Dendritic cell treated with granulocyte-macrophage colony-stimulating factor and Interleukin-4, amounts not matched to agents 40 ng/mL and 50 ng/mL, for 4 days (primary cell): Measurements from ENCODE around the gene RCAN2.
"Not testable (repeated sequence)": the region's sequence is repeated elsewhere in the genome, so short reads cannot be mapped to it uniquely, and the experiment has no call there.

Experiments
- H3K27ac Mint-ChIP-seq: one replicate; pipeline ENCODE4 v1.8.0; 2022; ENCODE audit warnings: mild to moderate bottlenecking, mixed read lengths
- H3K27me3 Mint-ChIP-seq: one replicate; pipeline ENCODE4 v1.8.0; 2022; ENCODE audit warnings: mild to moderate bottlenecking, mixed read lengths
- H3K36me3 Mint-ChIP-seq: one replicate; pipeline ENCODE4 v1.8.0; 2022; ENCODE audit warnings: low read depth, mixed read lengths
- H3K4me1 Mint-ChIP-seq: one replicate; pipeline ENCODE4 v1.8.0; 2022; ENCODE audit warnings: low read depth, mixed read lengths
- H3K4me3 Mint-ChIP-seq: one replicate; pipeline ENCODE4 v1.8.0; 2022; ENCODE audit warnings: mild to moderate bottlenecking, moderate library complexity, mixed read lengths
- H3K9me3 Mint-ChIP-seq: one replicate; pipeline ENCODE4 v1.8.0; 2022; ENCODE audit warnings: mixed read lengths
- intact Hi-C: fragments of 100-400 bp; cut with micrococcal nuclease; formaldehyde crosslinking; loops from one replicate; pipeline ENCODE4 v1.15.0; 2022

The RCAN2 gene

GRCh38 chr6:46405620-46406180, 85.5 kb downstream of the RCAN2 start:
- H3K36me3 Mint-ChIP-seq, H3K4me1 Mint-ChIP-seq, H3K4me3 Mint-ChIP-seq, H3K27me3 Mint-ChIP-seq, H3K27ac Mint-ChIP-seq, H3K9me3 Mint-ChIP-seq, intact Hi-C loops: not testable (repeated sequence)

- no peaks in the 10 kb centered on the region for H3K4me1 Mint-ChIP-seq
- H3K9me3 Mint-ChIP-seq, result no peaks in the 10 kb centered on the region
- intact Hi-C loops, result no loop called here
- H3K27ac Mint-ChIP-seq, result no peak overlapping the region
- no peaks in the 10 kb centered on the region for H3K36me3 Mint-ChIP-seq
- peaks cover 4% of the 10 kb centered on the region for H3K27me3 Mint-ChIP-seq
- no peak overlapping the region for H3K4me3 Mint-ChIP-seq
Observed at GRCh38 chr6:46400898-46401297, 90.4 kb downstream of the RCAN2 start.

- Mint-ChIP-seq H3K36me3 (no peaks in the 10 kb centered on the region), H3K27me3 (peaks cover 5% of the 10 kb centered on the region), H3K27ac (no peak overlapping the region), H3K4me3 (no peak overlapping the region), H3K4me1 (no peaks in the 10 kb centered on the region), H3K9me3 (no peaks in the 10 kb centered on the region)
- intact Hi-C loops, result no loop called here
Observed at GRCh38 chr6:46395530-46395929, 95.7 kb downstream of the RCAN2 start.

GRCh38 chr6:46393940-46394337, 97.3 kb downstream of the RCAN2 start:
- H3K9me3 Mint-ChIP-seq, result no peaks in the 10 kb centered on the region
- no peaks in the 10 kb centered on the region for H3K36me3 Mint-ChIP-seq
- H3K27ac Mint-ChIP-seq, result no peak overlapping the region
- H3K4me1 Mint-ChIP-seq, result no peaks in the 10 kb centered on the region
- H3K27me3 Mint-ChIP-seq, result peaks cover 2% of the 10 kb centered on the region
- intact Hi-C loops, result no loop called here
- no peak overlapping the region for H3K4me3 Mint-ChIP-seq

GRCh38 chr6:46393161-46393939, 97.9 kb downstream of the RCAN2 start:
- no peaks in the 10 kb centered on the region for H3K4me1 Mint-ChIP-seq
- no peaks in the 10 kb centered on the region for H3K36me3 Mint-ChIP-seq
- H3K27me3 Mint-ChIP-seq, result peaks cover 2% of the 10 kb centered on the region
- no peak overlapping the region for H3K4me3 Mint-ChIP-seq
- H3K27ac Mint-ChIP-seq, result no peak overlapping the region
- intact Hi-C loops, result no loop called here
- H3K9me3 Mint-ChIP-seq, result no peaks in the 10 kb centered on the region

GRCh38 chr6:46392294-46392693, 99.0 kb downstream of the RCAN2 start:
- Mint-ChIP-seq H3K4me3 (no peak overlapping the region), H3K9me3 (no peaks in the 10 kb centered on the region), H3K27me3 (peaks cover 2% of the 10 kb centered on the region), H3K4me1 (no peaks in the 10 kb centered on the region), H3K36me3 (no peaks in the 10 kb centered on the region), H3K27ac (no peak overlapping the region)
- intact Hi-C loops, result no loop called here

- no peak overlapping the region for H3K4me3 Mint-ChIP-seq
- no peak overlapping the region for H3K27ac Mint-ChIP-seq
- no peaks in the 10 kb centered on the region for H3K36me3 Mint-ChIP-seq
- no peaks in the 10 kb centered on the region for H3K4me1 Mint-ChIP-seq
- peaks cover 2% of the 10 kb centered on the region for H3K27me3 Mint-ChIP-seq
- H3K9me3 Mint-ChIP-seq, result no peaks in the 10 kb centered on the region
- intact Hi-C loops, result no loop called here
Observed at GRCh38 chr6:46390153-46390876, 100.9 kb downstream of the RCAN2 start.

GRCh38 chr6:46387728-46388127, 103.5 kb downstream of the RCAN2 start:
- H3K27ac Mint-ChIP-seq, H3K4me3 Mint-ChIP-seq, H3K9me3 Mint-ChIP-seq, H3K27me3 Mint-ChIP-seq, H3K36me3 Mint-ChIP-seq, intact Hi-C loops, H3K4me1 Mint-ChIP-seq: not testable (repeated sequence)

GRCh38 chr6:46381579-46381978, 109.7 kb downstream of the RCAN2 start:
- intact Hi-C loops, result no loop called here
- Mint-ChIP-seq H3K27ac (no peak overlapping the region), H3K4me3 (no peak overlapping the region), H3K9me3 (no peaks in the 10 kb centered on the region), H3K27me3 (no peaks in the 10 kb centered on the region), H3K36me3 (no peaks in the 10 kb centered on the region), H3K4me1 (peaks cover 7% of the 10 kb centered on the region)

- H3K36me3 Mint-ChIP-seq, result no peaks in the 10 kb centered on the region
- no peak overlapping the region for H3K27ac Mint-ChIP-seq
- no peak overlapping the region for H3K4me3 Mint-ChIP-seq
- no peaks in the 10 kb centered on the region for H3K9me3 Mint-ChIP-seq
- no peaks in the 10 kb centered on the region for H3K27me3 Mint-ChIP-seq
- intact Hi-C loops, result no loop called here
- peaks cover 12% of the 10 kb centered on the region for H3K4me1 Mint-ChIP-seq
Observed at GRCh38 chr6:46381057-46381456, 110.2 kb downstream of the RCAN2 start.

GRCh38 chr6:46380152-46380807, 111.0 kb downstream of the RCAN2 start:
- Mint-ChIP-seq H3K9me3 (no peaks in the 10 kb centered on the region), H3K36me3 (no peaks in the 10 kb centered on the region), H3K27me3 (no peaks in the 10 kb centered on the region), H3K4me3 (no peak overlapping the region), H3K27ac (no peak overlapping the region), H3K4me1 (peaks cover 20% of the 10 kb centered on the region)
- intact Hi-C loops, result no loop called here

GRCh38 chr6:46378882-46379416, 112.3 kb downstream of the RCAN2 start:
- Mint-ChIP-seq H3K4me3 (no peak overlapping the region), H3K4me1 (peaks cover 23% of the 10 kb centered on the region), H3K27ac (no peak overlapping the region), H3K36me3 (no peaks in the 10 kb centered on the region), H3K27me3 (no peaks in the 10 kb centered on the region), H3K9me3 (no peaks in the 10 kb centered on the region)
- intact Hi-C loops, result no loop called here

- Mint-ChIP-seq H3K4me1 (peaks cover 23% of the 10 kb centered on the region), H3K9me3 (no peaks in the 10 kb centered on the region)
- intact Hi-C loops, result no loop called here
Observed at GRCh38 chr6:46378161-46378881, 112.9 kb downstream of the RCAN2 start.

More at GRCh38 chr6:46378161-46378881, 112.9 kb downstream of the RCAN2 start:
- H3K36me3 Mint-ChIP-seq, result no peaks in the 10 kb centered on the region
- H3K27ac Mint-ChIP-seq, result no peak overlapping the region
- H3K27me3 Mint-ChIP-seq, result no peaks in the 10 kb centered on the region
- no peak overlapping the region for H3K4me3 Mint-ChIP-seq
